HL-60/S4 (cell line): ENCODE data around the gene FAM120A.

Experiments
- in situ Hi-C: fragments of 300-500 bp; cut with MboI; formaldehyde crosslinking; loops from 2 replicates; pipeline ENCODE4 v1.14.3; 2022; ENCODE audit warnings: low sequenced_read_pairs

Gene FAM120A

DNA sequence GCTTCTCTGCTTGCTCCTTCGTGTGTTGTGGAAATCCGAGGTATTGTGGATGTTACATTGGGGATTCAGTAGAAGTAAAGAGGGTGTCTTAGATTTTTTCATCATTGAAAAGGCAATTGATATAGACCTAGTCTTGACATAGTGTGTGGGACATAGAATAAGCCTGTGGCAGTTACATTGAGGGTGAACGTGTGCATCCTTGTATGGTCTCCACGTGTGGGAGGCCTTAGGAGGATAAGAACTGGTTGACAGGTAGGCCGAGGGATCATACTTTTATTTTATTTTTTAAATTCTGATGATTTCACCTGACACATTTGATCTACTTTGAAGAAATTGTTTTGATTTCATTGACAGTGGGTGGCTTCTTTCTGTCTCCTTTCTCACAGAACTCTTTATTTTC lies 18.9 kb downstream of the FAM120A start:
- in situ Hi-C loops, result no loop called here

DNA sequence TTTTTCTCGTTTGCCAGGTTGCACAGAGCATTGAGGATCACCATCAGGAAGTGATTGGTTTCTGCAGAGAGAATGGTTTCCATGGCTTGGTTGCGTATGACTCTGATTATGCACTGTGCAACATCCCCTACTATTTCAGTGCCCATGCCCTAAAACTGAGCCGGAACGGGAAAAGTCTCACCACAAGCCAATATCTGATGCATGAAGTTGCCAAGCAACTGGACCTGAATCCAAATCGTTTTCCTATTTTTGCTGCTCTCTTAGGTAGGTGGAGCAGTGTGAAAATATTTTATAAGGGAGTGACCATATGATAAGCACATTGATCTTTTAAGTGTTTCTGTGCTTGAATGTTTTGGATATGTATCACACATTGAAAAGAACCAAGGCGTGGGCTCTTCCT lies 19.6 kb downstream of the FAM120A start:
- in situ Hi-C loops, result no loop called here

DNA sequence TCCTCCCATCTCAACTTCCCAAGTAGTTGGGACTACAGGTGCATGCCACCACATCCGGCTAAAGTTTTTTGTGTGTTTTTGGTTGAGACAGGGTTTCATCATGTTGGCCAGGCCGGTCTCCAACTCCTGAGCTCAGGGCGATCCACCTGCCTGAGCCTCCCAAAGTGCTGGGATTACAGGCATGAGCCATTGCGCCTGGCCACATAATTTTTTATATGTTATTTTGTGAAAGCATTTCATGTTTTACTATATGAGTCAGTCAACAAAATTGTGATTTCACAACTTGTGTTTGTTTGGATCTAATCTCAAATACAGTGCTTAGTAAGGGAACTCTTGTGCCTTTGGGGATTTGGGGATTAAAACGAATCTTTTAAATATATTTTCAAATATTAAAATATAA lies 21.9 kb downstream of the FAM120A start:
- in situ Hi-C loops, result no loop called here

DNA sequence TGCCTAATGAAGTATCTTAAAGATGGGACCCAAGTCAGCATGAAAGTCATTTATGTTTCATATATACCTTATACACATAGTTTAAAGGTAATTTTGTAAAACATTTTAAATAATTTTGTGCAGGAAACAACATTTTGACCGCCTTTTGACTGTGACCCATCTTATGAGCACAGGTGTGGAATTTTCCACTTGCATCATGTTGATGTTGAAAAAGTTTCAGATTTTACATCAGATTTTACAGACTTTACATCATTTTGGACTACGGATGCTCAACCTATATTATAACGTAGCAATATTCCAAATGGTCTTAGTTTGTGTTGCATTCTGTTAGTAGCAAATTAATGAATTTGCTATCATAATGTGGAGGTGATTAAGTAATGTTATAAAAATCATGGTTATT lies 23.6 kb downstream of the FAM120A start:
- in situ Hi-C loops, result no loop called here

DNA sequence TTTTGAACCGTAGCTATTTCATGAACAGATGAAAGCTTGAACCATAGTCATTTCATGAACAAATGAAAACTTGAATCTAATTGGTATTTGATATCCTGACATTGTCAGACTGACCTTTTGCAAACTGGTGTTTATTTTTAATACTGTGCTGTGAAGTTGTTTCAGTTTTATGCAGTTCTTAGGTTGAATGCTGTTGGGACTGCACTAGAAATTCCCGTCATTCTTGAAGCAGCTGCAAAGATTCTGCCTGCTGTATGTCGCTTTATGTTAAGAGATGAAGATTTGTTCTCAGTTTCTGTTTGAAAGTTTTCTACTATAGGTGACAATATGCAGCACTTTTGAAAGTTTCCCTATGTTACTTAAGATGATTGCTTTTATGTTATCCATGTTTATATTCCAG lies 24.4 kb downstream of the FAM120A start:
- in situ Hi-C loops, result no loop called here

DNA sequence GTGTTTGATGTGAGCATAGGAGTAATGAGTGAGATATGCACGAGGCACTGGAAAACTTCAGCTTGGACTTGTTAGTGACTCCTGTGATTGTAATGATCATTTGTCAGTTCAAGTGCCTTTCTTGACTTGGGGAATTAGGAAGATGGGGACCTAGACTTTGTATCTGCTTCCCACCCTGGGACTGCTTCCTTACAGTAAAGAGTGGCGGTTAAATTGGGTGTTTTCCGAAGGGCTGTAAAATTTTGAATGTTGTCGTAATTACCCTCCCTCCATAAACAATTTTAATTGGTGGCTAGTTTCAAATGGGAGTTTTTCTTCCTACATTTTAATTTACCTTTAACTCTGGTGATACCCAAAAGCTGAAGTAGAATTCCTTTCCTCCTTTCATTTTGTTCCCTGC lies 25.4 kb downstream of the FAM120A start:
- in situ Hi-C loops, result no loop called here

DNA sequence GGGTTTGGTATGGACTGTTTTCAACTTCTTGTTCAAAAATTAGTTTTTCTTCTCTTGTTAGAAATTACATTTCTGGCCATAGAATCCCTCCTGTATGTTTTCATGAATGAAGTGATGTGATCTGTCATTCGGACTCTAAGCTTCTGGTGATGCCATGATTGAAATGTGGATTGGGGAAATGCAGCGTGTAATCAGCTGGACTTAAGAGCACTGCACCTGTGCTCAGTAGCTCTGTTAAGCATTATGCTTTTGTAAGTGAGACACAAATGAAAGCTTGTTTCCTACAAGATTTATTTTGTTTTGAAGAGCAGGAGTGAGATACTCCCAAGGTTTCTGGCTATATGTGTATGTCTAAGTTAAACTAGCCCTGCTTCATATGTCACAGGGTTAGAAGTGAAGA lies 25.9 kb downstream of the FAM120A start:
- in situ Hi-C loops, result no loop called here

DNA sequence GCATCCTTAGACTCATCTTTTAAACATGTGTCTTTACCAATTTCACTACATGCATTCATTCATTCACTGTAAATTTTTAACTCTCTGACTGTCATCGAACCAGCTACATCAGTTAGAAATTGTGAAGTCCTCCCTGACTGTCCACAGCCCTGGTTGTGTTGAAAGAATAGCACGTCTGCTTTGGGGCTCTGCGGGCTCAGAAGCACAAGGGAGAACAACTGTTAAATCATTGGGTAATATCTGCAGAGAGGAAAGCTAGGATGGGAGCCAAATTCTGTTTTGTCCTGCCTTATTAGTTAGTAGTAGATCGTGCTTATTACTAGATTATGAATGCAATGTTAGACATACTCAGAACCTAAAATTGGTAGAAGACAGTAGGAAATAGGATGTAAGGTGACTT lies 28.2 kb downstream of the FAM120A start:
- in situ Hi-C loops, result no loop called here

DNA sequence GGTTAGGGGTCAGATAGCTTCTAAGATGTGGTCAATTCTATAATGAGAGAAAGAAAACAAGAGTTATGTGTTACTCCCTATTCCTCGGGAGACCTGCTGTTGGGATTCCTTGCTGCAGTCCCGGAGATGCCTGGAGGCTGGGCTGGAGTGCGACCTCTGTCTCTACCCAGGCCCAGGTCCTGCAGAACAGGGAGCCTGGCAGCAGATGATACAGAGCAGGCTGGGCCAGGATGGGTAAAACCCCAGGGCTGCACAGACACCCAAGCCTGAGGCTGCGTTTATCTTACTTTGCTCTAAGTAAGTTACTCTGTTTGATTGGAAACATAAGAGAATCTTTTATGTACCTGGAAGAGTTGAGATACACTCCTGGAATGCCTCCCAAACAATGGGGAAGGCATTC lies 28.8 kb downstream of the FAM120A start:
- in situ Hi-C loops, result no loop called here

DNA sequence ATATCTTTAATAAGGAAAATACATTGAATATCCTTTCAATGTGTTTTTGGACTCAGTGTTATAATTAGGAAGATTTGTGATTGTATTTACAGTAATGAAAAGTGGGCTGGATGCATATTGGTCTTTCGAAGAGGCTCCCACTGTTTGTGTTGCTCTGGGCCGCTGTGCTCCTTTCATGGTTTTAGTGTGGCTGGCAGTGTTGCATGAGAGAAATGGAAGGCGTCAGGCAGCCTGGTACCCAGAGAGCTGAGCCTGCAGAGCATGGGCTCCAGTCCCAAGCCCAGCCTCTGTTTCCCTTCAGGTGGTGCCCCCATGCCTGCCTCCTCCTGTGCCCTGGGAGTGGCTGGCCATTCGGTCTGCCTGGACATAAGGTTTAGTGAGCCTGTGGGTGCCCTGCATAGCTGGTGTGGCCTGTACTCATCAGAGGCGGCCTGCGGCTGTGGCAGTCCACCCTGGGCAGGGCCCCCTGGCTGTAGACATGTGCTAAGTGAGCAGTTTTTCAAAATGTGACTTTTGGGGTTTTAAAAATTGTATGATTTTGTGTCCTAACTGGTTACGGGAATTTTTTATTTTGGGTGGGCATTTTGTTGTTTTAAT lies 29.3 kb downstream of the FAM120A start:
- in situ Hi-C loops, result no loop called here

DNA sequence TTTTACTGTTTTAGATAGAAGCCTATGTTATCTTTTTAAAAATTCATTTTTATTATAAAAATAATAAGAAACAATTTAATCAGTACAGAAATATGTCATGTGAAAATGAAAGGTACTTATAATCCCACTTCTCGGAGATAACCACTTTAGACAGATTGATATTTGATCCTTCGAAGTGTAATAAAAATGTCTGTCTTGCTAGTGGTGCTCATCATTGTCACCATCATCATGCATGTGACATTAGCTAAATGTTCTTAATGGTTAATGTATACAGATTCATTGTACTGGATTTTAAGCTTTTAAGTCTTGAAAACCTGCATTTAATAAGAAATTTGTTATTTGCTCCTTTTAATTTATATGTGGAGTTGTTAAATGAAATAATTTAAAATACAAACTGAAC lies 32.0 kb downstream of the FAM120A start:
- in situ Hi-C loops, result no loop called here

DNA sequence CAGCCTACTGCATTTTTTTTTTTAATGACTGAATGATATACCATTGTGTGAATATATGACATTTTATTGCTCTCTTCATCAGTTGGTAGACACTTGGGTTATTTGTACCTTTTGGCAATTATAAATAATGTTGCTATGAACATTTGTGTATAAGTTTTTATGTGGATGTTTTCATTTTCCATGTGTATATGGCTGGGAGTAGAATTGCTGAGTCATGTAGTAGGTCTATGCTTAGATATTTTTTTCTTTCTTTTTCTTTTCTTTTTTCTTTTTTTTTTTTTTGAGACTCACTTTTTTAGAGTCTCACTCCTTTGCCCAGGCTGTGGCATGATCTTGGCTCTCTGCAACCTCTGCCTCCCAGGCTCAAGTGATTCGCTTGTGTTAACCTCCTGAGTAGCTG lies 34.8 kb downstream of the FAM120A start:
- in situ Hi-C loops, result no loop called here

DNA sequence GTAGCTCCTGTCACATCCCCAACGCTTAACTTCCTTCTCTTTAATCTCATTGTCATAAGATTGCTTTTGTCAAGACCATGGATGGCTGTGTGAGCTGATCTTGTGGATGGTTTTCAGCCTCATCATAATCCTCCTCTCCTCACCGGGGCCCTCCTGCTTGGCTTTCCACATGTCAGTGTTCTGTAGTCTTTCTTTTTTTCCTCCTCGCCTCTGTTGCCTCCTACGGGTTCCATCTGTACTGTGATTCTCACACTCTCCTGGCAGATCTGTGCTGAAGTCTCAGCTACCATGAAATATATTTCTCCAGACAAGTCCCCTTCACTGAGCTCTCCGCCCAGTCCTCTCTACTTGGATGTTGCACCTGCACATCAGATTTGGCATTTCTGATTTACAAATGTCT lies 36.8 kb downstream of the FAM120A start:
- in situ Hi-C loops, result no loop called here

DNA sequence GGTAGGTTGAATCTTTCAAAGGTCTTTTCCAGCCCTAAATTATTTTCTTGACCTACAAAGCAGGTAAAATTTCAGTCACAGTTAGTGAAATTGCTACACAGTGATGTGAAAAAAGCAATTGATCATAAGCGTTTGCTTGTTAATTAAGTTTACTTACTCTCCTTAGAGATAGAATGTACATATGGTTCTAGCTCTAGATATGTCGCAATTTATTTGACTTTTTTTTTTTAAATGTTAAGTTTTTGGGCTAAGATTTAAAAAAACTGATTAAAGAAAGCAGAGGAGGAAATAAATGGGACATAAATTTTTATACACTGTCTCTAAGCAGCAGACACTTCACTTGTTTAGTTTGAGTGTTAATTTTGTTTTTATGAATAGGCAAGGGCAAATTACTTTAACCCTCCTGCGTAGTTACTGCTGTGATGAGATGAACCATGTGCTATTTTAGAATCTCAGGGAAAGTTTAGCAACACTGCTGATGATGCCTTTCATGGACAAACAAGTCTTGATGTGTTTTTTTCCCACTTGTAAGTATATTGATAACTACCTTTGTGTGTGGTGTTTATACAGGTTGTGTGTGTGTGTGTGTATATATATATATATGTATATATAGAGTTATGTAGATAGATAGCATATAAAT lies 40.2 kb downstream of the FAM120A start:
- in situ Hi-C loops, result no loop called here

DNA sequence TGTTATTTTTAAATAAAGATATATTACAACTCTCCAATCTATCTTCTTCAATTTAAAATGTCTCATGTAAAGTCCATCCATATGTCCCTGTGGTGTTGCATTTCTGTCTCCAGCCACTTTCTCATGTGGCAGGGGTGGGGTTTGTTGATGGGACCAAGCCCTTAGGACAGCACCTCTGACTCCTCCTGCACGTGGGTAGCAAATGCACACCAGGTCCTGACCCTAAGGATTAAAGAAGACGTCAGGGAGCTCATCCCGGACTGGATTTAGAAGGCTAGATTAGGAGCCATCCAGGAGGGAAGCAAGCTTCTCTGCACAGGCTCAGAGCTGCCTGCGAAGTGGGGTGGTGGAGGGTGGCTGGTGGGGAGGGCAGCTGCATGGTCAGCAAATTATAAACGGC lies 40.8 kb downstream of the FAM120A start:
- in situ Hi-C loops, result no loop called here

DNA sequence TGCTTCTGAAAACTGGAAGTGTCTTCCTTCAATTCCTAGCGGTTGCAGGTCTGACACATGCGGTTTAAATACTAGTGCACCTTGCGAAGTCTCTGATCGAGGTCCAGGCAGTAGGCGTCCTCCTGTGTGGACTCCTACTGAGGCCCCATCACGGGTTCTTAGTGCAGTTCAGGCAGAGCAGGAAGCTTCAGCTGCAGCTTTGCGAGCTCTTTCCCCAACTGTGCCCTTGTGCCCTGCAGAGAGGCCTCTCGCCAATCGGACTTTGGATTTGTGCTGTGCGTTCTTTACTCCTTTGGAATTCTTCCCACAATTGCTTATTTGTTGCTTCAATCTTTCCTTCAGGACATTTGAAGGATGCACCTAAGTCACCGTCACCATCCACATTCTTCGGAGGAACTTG lies 42.5 kb downstream of the FAM120A start:
- in situ Hi-C loops, result no loop called here

DNA sequence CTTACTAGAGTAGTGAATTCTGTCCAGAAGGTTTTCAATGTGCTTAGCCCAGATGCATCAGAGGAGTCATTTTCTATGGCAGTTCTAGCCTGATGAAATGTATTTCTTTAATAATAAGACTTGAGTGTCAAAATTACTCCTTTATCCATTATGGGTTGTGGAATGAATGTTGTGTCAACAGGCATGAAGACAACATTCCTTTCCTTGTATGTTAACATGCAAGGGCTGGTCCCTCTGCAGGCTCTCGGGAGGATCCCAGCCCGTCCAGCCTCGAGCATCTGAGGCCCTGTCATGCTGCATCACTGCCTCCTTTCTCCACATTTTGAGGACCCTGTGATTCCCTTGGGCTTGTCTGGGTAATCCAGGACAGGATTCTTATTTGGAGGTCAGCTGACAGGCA lies 44.8 kb downstream of the FAM120A start:
- in situ Hi-C loops, result no loop called here

DNA sequence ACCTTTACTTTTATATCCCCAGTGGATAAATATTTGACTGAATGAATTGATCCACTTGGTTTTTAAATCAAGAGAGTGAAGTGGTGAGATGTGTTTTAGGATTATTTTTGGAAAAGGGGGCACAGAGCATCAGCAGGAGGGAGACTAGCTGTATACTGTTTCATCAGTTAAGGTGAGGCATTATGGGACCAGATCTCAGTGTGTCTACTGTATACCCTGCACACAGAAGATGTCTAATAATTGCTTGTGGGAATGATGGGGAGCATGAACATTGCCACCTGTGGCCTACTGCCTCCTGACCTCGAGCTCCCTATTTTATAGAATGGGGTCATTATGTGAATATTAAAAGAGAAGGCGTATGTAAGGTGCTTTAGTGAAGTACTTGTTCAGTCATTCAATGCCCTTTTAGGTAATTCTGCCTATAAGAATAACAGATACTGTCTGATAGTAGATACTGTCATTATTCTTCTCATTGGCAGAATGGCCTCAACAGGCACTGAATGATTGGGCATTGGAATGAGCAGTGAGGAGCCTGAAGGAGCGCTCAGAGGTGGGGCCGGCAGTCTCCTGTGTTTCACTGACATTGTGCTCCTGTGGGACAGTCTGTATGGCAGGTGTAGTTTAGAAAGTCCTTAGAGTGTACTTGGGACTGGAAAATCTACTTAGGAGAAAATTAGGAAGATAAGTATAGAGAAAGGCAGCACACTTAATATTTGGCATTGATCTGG lies 49.2 kb downstream of the FAM120A start:
- in situ Hi-C loops, result no loop called here

DNA sequence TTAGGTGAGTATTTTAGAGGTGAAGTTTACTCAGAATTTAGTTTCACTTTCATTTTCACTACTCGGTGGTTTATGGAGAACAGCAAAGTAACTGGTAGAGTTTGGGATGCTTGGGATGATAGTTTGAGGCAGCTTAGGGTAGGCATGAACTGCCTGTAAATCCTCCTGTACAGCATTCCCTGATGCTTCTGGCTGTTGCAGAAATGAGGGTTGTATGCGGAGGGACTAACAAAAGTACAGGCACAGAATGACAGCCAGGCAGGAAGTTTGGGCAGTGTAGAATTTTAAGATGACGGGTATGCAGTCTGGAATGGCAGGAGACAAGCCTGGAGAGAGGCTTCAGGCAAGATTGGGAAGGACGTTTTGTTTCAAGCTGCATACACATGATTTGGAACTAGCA lies 49.9 kb downstream of the FAM120A start:
- in situ Hi-C loops, result no loop called here

DNA sequence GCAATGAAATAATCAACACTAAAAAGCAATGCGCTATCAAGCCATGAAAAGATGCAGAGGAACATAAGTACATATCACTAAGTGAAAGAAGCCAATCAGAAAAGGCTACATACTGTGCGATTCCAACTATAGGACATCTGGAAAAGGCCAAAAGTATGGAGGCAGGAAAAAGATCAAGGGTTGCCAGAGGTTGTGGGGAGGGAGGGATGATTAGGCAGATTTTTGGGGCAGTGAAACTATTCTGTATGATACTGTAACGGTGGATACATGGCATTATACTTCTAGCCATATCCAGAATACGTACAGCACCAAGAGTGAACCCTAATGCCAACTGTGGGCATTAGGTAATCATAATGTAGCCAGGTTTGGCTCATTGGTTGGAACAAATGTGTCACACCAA lies 51.9 kb downstream of the FAM120A start:
- in situ Hi-C loops, result no loop called here

DNA sequence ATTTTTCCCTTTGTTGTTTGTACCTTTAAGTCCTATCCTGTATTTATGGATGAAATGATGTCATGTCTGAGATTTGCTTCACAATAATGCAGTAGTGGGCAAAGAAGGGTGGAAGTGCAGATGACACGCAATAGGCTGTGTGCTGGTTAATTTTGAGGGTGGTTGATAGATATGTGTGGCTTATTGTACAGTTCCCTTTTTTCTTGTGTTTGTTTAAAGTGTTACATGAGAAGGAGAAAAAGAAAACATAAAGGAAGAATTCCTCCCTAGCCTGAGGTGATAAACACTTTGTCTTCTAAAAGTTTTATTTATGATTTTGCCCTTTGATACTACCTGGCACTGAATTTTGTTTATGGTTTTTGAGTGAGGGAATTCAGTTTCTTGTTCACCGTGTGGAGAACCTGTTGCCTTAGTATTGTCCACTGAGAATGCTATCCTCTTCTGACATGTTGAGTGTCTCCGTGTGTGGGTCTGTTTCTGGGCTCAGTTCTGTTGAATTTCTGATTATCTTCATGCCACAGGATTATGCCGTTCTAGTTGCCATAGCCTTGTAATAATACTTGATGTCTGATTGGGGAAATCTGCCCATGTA lies 54.2 kb downstream of the FAM120A start:
- in situ Hi-C loops, result no loop called here

DNA sequence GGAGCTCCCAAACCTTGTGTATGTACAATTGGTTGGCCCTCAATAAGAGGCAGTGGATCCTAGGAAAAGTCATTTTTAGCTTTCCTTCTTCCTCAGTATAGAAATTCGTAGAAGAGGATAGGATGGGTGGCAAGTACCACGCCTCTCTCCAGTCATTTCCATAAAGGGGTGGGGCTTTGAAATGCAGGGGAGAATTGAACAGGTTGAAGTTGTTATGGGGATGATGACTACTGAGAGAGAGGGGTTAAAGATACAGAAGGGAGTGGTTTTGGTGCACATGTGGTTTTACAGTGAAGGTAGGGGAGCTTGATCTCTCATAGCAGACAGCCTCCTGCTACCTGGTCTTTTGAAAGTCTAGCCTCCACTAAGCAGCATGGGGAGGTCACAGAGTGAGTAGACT lies 56.3 kb downstream of the FAM120A start:
- in situ Hi-C loops, result no loop called here
